Measurements from ENCODE around the gene SAT2.

Gene SAT2

GRCh38 chr17:7583253-7584109 lies 44.1 kb downstream of the SAT2 start, which contains the start of gene MPDU1:
Gene MPDU1 (plus strand): TSS chr17:7583852. CDS start chr17:7583863, 11 bp downstream.
- peaks cover 16 to 35% of the 10 kb centered on the region in 2 experiments for H3K36me3 ChIP-seq (ENCODE audit: control insufficient read depth in 1 of 2, insufficient read depth in 2 of 2, low read length in 2 of 2)
- peak; percentile 96 to 99 for DNase-seq
- WGBS (ENCODE audit: extremely low coverage, insufficient coverage, insufficient read length) = no CpG with 5 or more reads among the region's 69 CpGs
- H3K79me1 ChIP-seq (ENCODE audit: low read length) = peaks cover 16% of the 10 kb centered on the region
- H4K8ac ChIP-seq (ENCODE audit: low read depth, low read length) = peak within 1 kb of the TSS; percentile 96
- peaks cover 8% of the 10 kb centered on the region for H3K79me2 ChIP-seq (ENCODE audit: control insufficient read depth, insufficient read depth, low read length, poor library complexity)
- peak within 1 kb of the TSS; percentile 85 for H3K4me2 ChIP-seq (ENCODE audit: low read length)
- peaks cover 15 to 19% of the 10 kb centered on the region in 2 experiments for H3K4me1 ChIP-seq (ENCODE audit: control insufficient read depth in 1 of 2, insufficient read depth in 2 of 2, low read length in 2 of 2)
- H2BK5ac ChIP-seq (ENCODE audit: low read depth, low read length, poor library complexity) = peak within 1 kb of the TSS; percentile 34
- peak within 1 kb of the TSS; percentile 86 for H3K27ac ChIP-seq (ENCODE audit: low read depth, low read length)
- H3K27me3 ChIP-seq (ENCODE audit: insufficient read depth, low read length) = no peaks in the 10 kb centered on the region
- peak within 1 kb of the TSS; percentile 94 for H3K4ac ChIP-seq (ENCODE audit: low read depth, low read length)
- H2BK120ac ChIP-seq (ENCODE audit: insufficient read depth, low read length, poor library complexity) = peak within 1 kb of the TSS; percentile 88
- no peak within 1 kb of the TSS for H3K23ac ChIP-seq (ENCODE audit: low read length)
- H3K4me3 ChIP-seq (ENCODE audit: low read depth, low read length) = peak within 1 kb of the TSS; percentile 82
- H3K14ac ChIP-seq (ENCODE audit: low read length) = peak within 1 kb of the TSS; percentile 96
- peak within 1 kb of the TSS; percentile 67 for H2BK12ac ChIP-seq (ENCODE audit: low read length)
- H3K18ac ChIP-seq (ENCODE audit: low read length) = peak within 1 kb of the TSS; percentile 91
- H4K12ac ChIP-seq (ENCODE audit: low read depth, low read length) = peak within 1 kb of the TSS; percentile 97
- peaks cover 2% of the 10 kb centered on the region for H3K9me3 ChIP-seq (ENCODE audit: insufficient read depth, low read depth, low read length)
- peak within 1 kb of the TSS; percentile 99 for H2AK5ac ChIP-seq (ENCODE audit: low read length)
- H4K91ac ChIP-seq (ENCODE audit: low read depth, low read length) = peak within 1 kb of the TSS; percentile 98
- peak within 1 kb of the TSS; percentile 92 for H3K9ac ChIP-seq (ENCODE audit: low read length)
- peak within 1 kb of the TSS; percentile 77 for H2AFZ ChIP-seq (ENCODE audit: insufficient read depth, low read length, poor library complexity)

- Histone ChIP-seq H3K27ac (ENCODE audit: low read depth, low read length) (peak overlapping the region; percentile 72), H3K79me2 (ENCODE audit: control insufficient read depth, insufficient read depth, low read length, poor library complexity) (peaks cover 8% of the 10 kb centered on the region), H4K8ac (ENCODE audit: low read depth, low read length) (peak overlapping the region; percentile 96), H3K4me2 (ENCODE audit: low read length) (no peak overlapping the region), H3K36me3 (ENCODE audit: control insufficient read depth in 1 of 2, insufficient read depth in 2 of 2, low read length in 2 of 2) (peaks cover 19 to 35% of the 10 kb centered on the region in 2 experiments), H4K12ac (ENCODE audit: low read depth, low read length) (peak overlapping the region; percentile 96), H2BK120ac (ENCODE audit: insufficient read depth, low read length, poor library complexity) (peak overlapping the region; percentile 62), H2BK12ac (ENCODE audit: low read length) (peak overlapping the region; percentile 63), H3K14ac (ENCODE audit: low read length) (peak overlapping the region; percentile 94), H2BK5ac (ENCODE audit: low read depth, low read length, poor library complexity) (peak overlapping the region; percentile 34), H2AK5ac (ENCODE audit: low read length) (peak overlapping the region; percentile 98), H3K79me1 (ENCODE audit: low read length) (peaks cover 16% of the 10 kb centered on the region), H4K91ac (ENCODE audit: low read depth, low read length) (peak overlapping the region; percentile 98), H3K4me3 (ENCODE audit: low read depth, low read length) (no peak overlapping the region), H2AFZ (ENCODE audit: insufficient read depth, low read length, poor library complexity) (peak overlapping the region; percentile 77), H3K4me1 (ENCODE audit: control insufficient read depth in 1 of 2, insufficient read depth in 2 of 2, low read length in 2 of 2) (peaks cover 11 to 12% of the 10 kb centered on the region in 2 experiments), H3K9ac (ENCODE audit: low read length) (no peak overlapping the region), H3K27me3 (ENCODE audit: insufficient read depth, low read length) (no peaks in the 10 kb centered on the region), H3K18ac (ENCODE audit: low read length) (peak overlapping the region; percentile 71), H3K4ac (ENCODE audit: low read depth, low read length) (peak overlapping the region; percentile 85), H3K9me3 (ENCODE audit: insufficient read depth, low read depth, low read length) (peaks cover 2% of the 10 kb centered on the region), H3K23ac (ENCODE audit: low read length) (no peak overlapping the region)
- DNase-seq = no peak
- no CpG with 5 or more reads among the region's 36 CpGs for WGBS (ENCODE audit: extremely low coverage, insufficient coverage, insufficient read length)
These were observed 45.0 kb downstream of the SAT2 start for GRCh38 chr17:7582396-7583252.

GRCh38 chr17:7580604-7581575 lies 46.7 kb downstream of the SAT2 start:
- H3K9ac ChIP-seq (ENCODE audit: low read length) = no peak overlapping the region
- peaks cover 16% of the 10 kb centered on the region for H3K79me1 ChIP-seq (ENCODE audit: low read length)
- no peak overlapping the region for H3K23ac ChIP-seq (ENCODE audit: low read length)
- H3K27ac ChIP-seq (ENCODE audit: low read depth, low read length) = no peak overlapping the region
- no peak overlapping the region for H2BK12ac ChIP-seq (ENCODE audit: low read length)
- H2AK5ac ChIP-seq (ENCODE audit: low read length) = no peak overlapping the region
- H4K8ac ChIP-seq (ENCODE audit: low read depth, low read length) = no peak overlapping the region
- H4K12ac ChIP-seq (ENCODE audit: low read depth, low read length) = no peak overlapping the region
- no peaks in the 10 kb centered on the region for H3K27me3 ChIP-seq (ENCODE audit: insufficient read depth, low read length)
- peaks cover 11 to 13% of the 10 kb centered on the region in 2 experiments for H3K4me1 ChIP-seq (ENCODE audit: control insufficient read depth in 1 of 2, insufficient read depth in 2 of 2, low read length in 2 of 2)
- H3K4ac ChIP-seq (ENCODE audit: low read depth, low read length) = no peak overlapping the region
- DNase-seq = no peak
- H3K4me3 ChIP-seq (ENCODE audit: low read depth, low read length) = no peak overlapping the region
- H3K14ac ChIP-seq (ENCODE audit: low read length) = no peak overlapping the region
- no peak overlapping the region for H3K18ac ChIP-seq (ENCODE audit: low read length)
- H3K36me3 ChIP-seq (ENCODE audit: control insufficient read depth in 1 of 2, insufficient read depth in 2 of 2, low read length in 2 of 2) = peaks cover 21 to 39% of the 10 kb centered on the region in 2 experiments
- peaks cover 8% of the 10 kb centered on the region for H3K79me2 ChIP-seq (ENCODE audit: control insufficient read depth, insufficient read depth, low read length, poor library complexity)
- H2AFZ ChIP-seq (ENCODE audit: insufficient read depth, low read length, poor library complexity) = no peak overlapping the region
- WGBS (ENCODE audit: extremely low coverage, insufficient coverage, insufficient read length) = no CpG with 5 or more reads among the region's 23 CpGs
- no peak overlapping the region for H3K4me2 ChIP-seq (ENCODE audit: low read length)
- H3K9me3 ChIP-seq (ENCODE audit: insufficient read depth, low read depth, low read length) = peaks cover 2% of the 10 kb centered on the region
- H2BK120ac ChIP-seq (ENCODE audit: insufficient read depth, low read length, poor library complexity) = no peak overlapping the region
- H4K91ac ChIP-seq (ENCODE audit: low read depth, low read length) = no peak overlapping the region
- no peak overlapping the region for H2BK5ac ChIP-seq (ENCODE audit: low read depth, low read length, poor library complexity)

Data from trophoblast cell (in vitro differentiated cells and primary cell).